HG02885 (cell line): ENCODE data around the gene BTBD16.

Experiments used
- ATAC-seq: cut with Tn5 transposase; IDR thresholded peaks from one replicate; pipeline ENCODE4 v1.9.1; 2021; ENCODE audit warnings: mild to moderate bottlenecking; ENCODE audit not compliant: unreplicated experiment, poor library complexity

The BTBD16 gene

DNA sequence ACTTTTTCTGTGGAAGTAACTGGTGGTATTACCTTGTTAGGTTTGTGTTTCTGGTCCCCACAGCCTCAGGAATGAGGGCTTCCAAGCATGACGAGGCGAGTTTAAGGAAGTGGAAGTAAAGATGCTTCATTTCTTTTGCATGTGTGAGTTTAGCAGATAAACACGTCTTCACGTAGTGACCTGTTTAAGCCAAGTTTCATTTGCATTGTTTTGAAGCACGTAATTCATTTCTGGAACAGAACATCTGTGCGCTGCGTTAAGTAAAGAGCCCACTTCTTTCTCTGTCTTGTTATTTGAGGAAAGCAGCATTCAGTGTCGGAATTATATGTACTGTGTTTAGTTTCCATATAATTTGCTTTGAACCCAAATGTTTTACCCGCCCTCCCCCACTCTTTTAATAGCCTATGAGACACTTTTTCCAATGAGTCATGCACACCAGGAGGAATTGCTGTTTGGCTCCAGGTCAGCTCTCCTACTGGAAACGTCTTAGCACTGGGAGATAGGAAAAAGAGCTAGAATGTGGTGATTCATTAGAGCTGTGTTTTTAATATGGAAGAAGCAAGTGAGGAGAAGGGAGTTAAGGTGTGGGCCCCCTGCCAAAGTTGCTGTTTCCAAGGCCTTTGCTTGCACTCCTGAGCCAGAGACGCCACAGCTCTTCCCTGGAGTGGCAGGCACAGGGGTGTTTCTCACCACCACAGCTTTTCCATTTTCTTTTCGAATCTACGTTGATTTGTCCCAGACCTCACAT is 36.7 kb downstream of the BTBD16 start:
- peak; percentile 86 for ATAC-seq

DNA sequence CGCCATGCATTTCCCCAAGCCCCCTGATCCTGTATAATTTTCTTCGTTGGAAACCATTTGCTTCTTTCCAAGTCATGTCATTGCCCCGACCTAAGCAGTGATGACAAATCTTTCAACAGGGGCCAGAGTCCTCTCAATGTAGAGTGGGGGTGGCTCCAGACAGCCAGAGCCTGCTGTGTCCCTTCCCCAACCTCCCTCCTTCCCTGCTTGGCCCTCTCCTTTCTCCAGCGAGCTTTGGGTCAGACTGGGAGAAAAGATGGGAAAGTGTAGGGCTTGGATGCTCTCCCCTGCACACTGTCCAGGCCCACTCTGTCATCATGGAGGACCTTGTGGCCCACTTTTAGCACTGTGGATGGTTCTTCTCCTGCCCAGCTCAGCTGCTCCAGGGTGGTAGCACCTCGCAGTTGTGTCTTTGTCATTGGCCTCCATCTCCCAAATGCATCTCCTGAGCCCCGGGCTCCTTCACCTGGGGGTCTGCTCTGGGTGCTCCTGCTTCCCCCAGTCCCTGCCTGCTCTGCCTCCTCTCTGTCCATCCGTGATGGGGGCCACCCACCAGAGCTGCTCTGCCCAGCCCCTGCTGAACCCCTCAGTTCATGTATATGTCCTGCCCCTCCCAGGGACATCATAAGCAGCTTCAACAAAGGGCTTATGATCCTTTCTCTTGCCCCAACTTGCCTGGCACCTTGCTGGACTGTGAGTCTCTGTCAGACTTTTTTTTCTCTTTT is 37.5 kb downstream of the BTBD16 start:
- no peak for ATAC-seq

DNA sequence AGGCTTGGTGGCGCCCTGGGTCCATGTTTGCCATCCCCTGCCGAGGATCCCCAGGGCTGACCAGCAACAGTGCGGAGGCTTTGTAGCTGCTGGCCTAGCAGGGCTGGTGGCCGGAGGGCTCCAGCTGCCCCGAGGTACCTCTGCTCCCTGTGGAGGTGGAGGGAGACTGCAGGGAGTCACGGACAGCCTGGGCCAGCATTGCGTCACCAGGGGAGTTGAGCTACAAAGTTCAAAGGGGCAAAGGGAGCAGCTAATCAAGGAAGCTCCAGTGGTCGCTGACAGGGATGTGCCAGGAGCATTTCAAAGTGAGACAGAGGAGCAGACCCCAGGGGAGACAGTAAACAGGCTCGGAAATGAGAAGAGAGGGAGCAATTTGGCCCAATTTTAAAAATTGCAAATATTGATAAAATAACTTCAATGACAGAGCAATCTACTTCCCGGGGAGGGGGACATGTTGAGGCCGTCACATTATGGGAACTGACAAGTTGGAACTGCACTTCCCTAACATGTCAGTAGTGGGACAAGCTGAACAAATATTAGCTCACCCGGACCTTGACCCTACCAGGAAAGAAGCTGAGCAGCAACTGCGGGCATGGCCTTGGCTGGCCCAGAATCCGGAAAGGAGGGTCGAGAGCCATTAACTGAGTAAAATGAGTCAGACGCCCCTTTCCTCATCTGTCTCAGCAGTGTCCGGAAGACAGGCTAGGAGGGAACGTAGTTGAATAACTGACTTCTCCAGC is 39.4 kb downstream of the BTBD16 start:
- no peak for ATAC-seq

DNA sequence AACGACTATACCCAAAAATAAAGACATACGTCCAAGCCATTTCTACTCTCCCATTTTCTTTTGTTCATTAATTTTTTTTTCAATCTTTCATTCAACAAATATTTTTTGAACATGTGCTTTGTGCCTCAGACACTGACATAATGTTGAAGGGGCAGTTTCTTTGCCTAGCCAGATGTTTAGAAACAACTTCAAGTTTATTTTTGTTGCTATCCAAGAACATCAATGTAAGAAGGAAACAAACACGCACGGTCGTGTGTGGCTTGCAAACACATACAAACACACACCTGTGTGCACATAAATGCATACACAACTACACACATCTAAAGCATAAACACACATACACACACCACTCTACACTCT is 39.9 kb downstream of the BTBD16 start:
- no peak for ATAC-seq

DNA sequence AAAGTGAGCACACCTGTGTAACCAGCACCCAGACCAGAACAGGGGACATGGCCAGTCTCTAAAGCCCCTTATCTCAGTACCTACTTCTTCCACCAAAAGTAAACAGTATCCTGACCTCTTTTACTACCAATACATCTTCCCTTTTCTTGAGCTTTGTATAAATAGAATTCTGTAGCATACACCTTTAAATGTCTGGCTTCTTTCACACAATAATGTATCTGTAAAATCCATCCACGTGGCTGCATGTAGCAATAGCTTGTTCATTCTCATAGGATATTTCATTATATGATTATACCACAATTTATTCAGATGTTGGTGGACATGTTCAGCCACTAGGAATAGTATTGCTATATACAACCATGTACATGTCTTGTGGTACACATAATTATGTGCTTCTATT is 40.6 kb downstream of the BTBD16 start:
- no peak for ATAC-seq

DNA sequence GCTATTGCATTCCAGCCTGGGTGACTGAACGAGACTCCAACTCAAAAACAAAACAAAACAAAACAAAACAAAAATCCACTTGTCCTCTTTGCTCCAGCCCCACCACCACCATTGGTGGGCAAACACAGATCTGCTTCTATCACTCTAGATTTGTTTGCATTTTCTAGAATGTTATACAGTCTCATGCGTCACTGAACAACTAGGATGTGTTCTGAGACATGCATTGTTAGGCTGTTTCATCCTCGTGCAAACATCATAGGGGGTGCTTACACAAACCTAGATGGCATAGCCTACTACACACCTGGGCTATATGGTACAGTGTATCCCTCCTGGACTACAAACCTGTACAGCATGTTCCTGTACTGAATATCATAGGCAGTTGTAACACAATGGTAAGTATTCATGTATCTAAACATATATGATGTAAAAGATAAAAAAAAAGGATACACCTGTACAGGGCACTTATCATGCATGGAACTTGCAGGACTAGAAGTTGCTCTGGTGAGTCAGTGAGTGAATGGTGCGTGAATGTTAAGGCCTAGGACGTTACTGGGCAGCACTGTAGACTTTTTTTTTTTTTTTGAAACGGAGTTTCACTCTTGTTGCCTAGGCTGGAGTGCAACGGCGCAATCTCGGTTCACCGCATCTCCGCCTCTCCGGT is 45.3 kb downstream of the BTBD16 start:
- no peak for ATAC-seq

DNA sequence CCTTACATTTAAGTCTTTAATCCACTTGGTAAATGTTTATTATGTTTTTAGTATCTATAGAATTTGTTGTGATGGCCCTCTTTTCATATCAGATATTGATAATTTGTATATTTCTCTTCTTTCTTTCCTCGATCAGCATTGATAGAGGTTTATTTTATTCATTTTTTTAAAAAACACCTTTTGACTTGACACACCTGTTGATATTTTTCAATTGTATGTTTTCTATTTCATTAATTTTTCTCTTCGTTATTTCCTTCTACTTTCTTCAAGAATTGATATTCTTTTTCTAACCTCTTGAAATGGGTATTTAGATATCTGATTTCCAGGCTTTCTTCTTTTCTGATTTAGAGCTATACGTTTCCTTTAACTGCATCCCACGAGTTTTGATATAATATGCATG is 50.9 kb downstream of the BTBD16 start:
- no peak for ATAC-seq

DNA sequence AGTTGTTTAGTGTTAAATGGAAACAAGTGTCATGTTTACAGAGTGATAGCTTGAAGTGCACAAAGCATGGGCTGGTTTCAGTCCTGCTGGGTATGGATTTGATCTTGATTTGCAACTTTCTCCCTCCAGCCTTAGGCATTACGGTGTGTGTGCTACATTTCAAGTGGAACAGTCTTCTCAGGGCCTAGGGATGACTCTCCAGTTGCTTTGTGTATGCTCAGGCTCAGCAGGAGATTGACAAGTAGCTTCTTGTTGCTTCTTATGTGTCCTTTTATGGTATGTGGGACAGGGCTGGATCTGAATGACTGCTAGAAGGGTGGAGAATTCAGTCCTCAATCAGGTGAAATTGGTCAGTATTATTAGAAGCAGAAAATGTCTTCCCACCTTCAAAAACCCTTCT is 52.1 kb downstream of the BTBD16 start:
- ATAC-seq: no peak

DNA sequence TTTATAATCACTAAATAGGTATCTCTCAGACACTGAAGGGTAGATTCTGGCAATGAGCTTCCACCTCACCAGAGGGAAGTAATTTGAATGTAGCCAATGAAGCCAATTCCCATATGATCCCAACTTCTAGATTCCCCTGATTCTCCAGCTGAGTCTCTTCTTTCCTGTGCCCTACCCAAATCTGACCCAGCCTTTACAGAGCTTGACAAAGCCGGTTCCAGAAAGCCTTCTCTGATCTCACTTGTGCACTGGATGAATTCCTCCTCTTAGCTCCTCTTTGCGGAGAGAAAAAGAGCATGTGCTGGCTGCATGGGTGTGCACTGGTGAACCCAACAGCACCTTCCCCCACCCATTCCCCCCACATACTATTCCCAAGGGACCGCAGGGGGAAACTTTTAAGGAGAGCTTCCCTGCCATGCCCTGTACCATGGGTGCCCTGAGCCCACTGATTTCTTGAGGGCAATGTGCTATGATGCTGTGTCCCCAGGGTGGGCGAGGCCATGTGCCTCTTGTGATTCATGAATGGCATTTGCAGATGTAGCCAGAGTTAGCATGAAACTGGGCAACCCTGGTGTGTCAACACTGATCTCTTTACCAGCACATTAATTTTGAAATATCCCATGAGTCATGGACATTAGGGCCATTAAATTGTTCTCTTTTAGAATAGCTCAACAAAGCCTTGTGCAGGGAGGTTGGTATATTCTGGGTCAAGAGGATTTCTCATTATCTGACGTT is 53.0 kb downstream of the BTBD16 start:
- ATAC-seq: no peak

DNA sequence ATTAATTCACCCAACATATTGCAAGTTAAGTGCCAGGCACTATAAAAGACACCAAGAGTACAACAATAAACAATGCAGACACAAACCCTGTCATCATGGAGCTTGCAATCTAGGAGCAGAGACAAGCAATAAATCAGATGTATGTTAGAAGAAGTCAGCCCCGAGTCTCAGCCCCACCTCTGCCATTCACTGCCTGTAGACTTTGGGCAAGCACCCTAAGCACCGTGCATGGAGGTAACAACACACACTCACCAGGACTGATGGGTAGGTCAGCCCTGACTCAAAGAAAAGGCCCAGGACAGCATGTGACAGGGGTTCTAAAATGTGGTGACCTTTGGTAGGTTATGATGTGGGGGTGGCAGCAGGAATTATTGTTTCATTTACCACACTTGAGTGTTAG is 54.1 kb downstream of the BTBD16 start:
- no peak for ATAC-seq

DNA sequence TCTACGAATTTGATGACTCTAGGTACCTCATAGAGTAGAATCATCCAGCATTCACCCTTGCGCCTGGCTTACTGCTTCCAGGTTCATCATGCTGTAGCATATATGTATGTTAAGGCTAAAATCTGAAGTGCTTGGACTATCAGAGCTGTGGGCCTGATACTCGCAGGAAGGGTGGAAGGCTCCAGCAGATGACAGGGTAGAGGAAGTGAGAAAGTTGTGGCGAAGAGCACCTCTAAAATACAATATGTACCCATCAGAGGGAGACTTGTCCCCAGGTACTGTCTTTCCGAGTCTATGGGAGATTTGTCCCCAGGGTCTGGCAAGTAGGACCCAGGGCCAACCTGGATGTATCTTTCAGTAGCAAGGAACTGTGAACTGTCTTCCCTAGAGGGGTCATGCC is 55.3 kb downstream of the BTBD16 start:
- peak; percentile 59 for ATAC-seq

DNA sequence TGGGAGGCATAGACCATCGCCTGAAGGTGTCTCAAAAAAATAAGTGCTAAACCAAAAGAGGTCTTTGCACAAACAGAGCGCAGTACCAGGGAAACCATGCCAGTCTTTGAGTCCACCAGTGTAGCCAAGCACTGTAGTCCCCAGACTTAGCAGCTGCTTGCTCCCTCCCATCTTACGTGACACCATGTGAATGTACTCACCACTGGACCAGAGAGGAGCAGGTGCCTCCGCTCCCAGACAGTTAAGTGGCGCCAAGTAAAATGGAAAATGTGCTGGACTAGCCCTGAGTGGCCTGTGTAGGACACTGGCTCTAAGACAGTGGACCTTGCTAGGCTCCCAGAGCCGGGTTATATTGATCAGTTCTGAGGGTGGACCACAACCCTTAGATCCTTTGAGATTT is 55.7 kb downstream of the BTBD16 start:
- no peak for ATAC-seq

DNA sequence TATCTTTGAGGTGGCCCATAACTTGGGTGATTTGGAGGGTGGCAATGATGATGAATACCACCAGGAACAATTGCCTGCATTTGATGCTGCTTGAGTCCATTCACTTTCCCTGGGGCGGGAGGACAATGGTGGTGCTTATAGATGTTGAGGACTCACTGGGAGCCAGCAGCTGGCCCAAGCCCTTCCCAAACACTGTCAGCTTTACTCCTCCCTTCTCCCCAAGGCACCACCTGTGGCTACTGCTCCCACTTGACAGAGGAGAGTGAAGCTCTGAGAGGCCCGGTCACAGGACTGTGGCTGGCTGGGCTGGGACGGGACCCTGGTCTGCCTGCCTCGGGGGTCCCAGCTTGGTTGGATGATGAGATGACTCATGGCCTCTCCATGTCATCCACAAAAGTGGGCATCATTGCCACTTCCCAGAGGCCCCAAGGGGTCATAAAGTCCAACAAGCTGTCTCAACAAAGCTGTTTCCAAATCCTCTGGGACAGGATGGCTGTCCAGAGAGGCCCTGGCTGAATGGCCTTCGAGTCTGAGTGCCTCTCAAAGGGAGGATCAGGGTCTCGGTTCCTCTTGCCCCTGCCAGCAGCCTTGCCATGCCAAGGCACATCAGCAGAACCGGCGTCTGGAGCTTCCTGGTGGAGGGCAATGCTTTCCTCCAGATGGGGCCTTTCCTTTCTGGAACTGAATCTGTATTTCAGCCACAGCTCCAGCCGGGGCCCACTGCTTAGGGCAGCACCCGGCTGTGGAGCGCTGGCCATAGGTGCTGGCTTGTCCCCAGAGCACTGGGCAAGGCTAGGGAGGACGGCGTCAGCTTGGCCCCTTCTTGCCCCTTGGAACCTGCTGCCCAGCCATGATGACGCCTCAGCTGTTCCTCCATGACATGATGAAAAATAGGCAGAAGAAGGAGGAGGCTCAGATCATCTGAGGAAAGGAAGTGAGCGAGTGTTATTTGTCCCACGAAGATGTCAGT is 56.4 kb downstream of the BTBD16 start:
- no peak for ATAC-seq

DNA sequence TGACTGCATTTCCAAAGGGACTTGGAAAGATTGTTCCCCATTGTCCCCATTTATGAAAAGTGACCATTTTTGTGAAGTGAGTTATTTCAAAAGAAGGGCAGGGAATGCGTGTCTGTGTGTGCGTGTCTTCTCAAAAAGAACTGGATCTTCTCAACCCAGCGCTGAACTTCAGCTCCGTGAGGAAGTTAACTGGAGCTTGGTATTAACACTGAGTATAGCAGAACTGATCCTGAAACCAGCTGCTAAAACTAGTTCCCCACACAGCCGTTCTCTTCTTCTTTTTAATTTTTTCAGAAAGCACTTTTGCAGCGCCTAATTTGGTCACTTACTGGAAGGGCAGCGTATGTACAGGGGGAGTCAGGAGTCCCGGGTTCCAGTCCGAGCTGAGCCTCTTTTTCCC is 57.6 kb downstream of the BTBD16 start:
- no peak for ATAC-seq

DNA sequence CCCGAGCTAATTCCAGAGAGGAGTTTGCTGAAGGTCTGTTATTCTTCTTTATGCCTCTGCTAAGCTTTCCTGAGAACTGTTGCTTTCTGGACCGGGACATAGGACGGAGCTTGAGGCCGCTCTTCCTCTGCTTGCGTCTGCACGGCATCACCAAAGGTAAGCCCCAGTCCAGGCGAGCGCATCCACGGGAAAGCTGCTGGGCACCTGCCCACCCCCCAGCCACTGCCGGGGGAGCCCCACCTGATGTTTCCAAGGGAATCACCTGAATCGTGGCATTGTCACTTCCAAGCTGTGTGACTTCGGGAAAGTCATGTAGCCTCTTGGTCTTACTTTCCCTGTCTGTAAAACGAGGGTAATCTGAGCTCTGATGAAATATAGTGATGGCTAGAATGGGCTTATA is 58.3 kb downstream of the BTBD16 start:
- ATAC-seq: no peak

DNA sequence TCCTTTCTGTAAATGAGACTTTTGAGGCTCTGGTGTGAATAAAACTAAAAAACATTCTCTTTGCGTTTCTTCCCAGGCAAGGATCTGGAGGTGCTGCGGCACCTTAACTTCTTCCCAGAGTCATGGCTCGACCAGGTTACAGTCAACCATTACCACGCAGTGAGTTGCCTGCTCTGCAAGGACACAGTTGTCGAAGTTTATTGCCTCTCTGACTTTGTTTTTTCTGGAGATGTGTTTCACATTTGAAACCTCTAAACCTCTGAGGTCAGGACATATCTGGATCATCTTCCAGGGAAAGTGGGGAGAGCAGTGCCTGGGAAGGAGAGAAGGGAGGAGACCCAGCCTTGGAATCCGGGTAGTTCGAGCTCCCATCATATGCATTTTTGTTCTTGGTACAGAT is 60.0 kb downstream of the BTBD16 start:
- no peak for ATAC-seq

DNA sequence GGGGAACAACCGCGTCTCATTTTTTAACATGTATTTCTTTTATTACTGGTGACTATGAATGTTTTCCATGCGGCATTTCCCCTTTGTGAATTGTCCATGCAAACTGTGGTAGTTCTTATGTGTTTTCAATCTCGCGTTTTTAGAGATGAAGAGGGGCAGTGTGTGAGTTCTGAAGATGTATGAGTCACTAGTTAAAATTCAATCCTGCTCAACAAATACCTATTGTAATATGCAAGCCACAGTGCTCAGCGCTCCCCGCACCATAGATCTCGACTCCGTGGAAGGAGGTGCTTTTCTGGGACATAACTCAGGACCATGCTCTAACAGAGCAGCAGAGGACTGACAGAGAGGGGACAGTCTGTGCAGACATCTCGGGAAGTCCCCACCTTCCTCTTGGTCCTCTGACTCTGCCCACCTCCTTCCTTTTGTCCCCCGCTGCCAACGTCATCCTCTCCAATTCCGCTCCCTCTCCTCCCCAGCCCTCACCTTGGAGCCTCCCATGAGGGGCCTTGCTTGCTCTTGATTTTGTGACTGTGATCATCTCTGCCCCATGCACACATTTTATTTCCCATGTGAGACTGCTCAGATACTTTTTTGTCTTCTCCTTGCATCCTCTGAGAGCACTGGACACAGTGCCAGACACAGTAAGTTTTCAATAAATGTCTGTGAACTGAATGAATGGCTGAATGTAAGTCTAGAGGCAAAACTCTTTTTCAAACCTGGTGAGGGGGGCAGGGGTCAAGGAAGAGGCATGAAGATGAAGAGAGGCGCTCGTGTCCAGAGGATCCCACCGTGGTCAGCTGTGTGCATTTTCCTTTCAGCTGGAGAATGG is 60.7 kb downstream of the BTBD16 start:
- ATAC-seq: no peak

DNA sequence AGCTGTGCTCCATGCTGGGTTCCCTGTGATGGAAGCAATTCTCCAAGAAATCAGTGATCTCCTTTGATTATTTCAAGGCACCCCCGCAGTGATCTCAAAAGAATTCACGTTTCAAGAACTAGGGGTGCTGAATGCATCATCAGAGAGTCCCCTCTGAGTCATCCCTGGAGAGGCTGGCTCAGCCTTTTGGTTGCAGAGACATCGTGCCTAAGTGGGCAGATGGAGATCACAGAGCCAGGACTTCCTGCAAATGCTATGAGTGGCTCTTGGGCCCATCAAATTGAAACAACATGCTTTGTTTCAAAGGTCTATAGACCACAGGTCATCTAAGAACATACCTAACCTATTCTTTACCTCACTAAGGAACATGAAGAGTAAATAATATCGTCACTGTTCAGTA is 61.9 kb downstream of the BTBD16 start:
- peak; percentile 48 for ATAC-seq
